SK-N-MC (cell line): Measurements from ENCODE around the gene OBSCN.

ENCODE experiments used
- EZH2 ChIP-seq: fragments of 200-600 bp; sonication (generic); IDR thresholded peaks from one replicate; pipeline ENCODE4 v1.6.1; 2017; ENCODE audit warnings: antibody characterized with exemption
- POLR2AphosphoS5 ChIP-seq: IDR thresholded peaks from 2 replicates; pipeline ENCODE4 v1.6.1; 2012; ENCODE audit warnings: mild to moderate bottlenecking, low read depth, low read length, borderline replicate concordance

GRCh38 chr1:228289239-228289849, 81.5 kb downstream of the OBSCN start:
- TF ChIP-seq POLR2AphosphoS5 (no peak), EZH2 (no peak)
